ENCODE results near the gene B3GAT3.
A peak's percentile ranks its signal among the peaks of the same experiment; 100 is the strongest.

DNA sequence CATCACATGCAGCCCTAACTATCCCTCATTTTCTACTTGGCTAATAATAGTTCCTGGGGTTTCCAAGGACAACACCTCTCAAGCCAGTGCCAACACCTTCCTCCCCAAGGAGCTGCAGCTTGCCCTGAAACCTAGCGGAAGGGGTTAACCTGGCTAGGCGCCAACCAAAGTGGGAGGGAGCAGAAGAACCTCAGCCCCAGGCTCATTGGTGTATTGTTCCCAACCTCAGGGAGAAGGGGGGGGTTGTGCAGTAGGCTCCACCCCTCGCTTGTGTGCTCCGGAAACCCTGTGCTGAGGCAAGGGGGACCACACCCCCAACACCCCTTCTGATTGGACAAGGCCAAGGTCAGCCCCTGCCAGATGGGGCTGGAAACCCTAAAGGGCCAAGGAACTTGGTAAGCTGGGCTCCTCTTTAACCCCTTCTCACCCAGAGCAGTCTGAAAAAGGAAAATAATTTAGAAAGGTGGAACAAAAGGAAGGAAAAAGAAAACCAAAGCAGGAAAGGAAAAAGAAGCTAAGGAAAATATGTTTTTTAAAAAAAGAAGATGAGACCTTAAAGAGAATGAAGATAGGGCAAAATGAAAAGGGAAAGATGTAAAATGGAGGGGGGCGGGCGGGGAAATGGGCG, 22.6 kb downstream of the B3GAT3 start:
- TF ChIP-seq, protein P1, sequence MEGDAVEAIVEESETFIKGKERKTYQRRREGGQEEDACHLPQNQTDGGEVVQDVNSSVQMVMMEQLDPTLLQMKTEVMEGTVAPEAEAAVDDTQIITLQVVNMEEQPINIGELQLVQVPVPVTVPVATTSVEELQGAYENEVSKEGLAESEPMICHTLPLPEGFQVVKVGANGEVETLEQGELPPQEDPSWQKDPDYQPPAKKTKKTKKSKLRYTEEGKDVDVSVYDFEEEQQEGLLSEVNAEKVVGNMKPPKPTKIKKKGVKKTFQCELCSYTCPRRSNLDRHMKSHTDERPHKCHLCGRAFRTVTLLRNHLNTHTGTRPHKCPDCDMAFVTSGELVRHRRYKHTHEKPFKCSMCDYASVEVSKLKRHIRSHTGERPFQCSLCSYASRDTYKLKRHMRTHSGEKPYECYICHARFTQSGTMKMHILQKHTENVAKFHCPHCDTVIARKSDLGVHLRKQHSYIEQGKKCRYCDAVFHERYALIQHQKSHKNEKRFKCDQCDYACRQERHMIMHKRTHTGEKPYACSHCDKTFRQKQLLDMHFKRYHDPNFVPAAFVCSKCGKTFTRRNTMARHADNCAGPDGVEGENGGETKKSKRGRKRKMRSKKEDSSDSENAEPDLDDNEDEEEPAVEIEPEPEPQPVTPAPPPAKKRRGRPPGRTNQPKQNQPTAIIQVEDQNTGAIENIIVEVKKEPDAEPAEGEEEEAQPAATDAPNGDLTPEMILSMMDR (IDR thresholded peaks at IDR 0.05): no peak
- TF ChIP-seq POLR2A (IDR thresholded peaks at IDR 0.05) (no peak), EP300 (IDR thresholded peaks at IDR 0.05) (no peak), POLR2AphosphoS5 (IDR thresholded peaks at IDR 0.05) (peak in 3 of 4 donors; percentile 69 to 77 (median 76))
